Activated CD8-positive, alpha-beta memory T cell treated with anti-CD3 and anti-CD28 coated beads for 48 hours (primary cell): ENCODE results near the gene ANKRD53.
"Not testable (repeated sequence)": the region's sequence is repeated elsewhere in the genome, so short reads cannot be mapped to it uniquely, and the experiment has no call there.

Experiments
- DNase-seq, 3 experiments: peaks; one replicate each; pipeline ENCODE4 v3.0.0-alpha.2; 2020; ENCODE audit warnings: low read depth in 2 of 3, low spot score in 2 of 3

The ANKRD53 gene

DNA sequence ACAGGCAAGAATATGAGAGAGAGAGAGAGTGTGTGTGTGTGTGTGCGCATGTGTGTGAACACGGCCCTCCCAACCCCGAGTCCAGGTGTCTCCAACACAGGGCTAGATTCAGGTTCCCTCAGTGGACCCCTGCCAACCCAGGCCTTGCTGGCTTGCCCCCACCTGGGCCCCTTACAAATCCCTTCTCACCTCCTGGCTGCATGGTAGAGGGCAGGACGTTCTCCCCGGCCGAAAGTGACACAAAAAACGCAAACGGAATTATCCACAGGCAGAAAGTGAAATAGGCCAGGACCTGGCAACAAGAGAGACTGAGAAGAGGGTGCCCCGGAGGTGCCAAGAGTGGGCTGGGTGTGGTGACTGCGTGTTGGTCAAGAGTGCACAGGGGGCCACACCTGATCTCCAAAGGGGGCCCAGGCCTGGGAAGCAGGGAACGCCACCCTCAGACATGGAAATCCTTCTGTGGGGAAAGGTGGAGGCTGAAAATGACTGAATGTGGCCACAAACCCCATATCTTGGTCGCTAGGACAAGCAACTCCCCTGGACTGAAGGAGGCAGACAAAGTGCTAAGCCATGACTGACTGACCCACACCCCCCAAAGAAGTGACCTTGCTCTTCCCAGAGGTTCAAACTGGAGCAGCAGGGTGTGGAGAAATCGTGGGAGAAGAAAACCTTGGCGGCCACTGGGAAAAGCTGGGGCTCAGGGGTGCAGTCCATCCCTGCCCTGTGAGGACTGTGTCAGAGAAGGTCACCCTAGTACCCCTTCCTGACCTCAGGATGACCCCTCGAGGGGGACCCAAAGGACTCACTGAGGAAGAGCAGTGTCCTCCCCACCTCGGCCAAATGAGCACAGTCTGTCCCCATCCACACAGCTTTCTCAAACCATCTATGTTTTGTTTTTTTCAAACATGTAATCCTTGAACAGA is 10.6 kb downstream of the ANKRD53 start:
- DNase-seq, result no peak

DNA sequence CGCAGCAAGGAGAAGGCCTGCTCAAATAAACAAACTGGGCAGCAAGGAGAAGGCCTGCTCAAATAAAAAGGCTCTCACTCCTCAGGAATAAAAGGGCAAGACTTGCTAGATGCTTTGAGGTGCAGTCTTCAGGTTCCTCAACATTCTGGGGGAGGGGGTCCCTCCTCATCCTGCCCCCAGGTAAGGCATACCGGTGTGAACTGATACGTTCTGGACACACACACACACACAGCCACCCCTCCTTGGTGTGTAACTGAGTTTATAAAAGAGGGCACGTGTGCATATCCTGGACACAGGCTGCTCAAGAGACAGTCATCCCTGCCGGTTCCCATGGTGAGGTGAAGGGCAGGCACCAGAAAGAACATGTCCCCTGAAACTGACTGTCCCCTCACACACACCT is 11.8 kb downstream of the ANKRD53 start:
- no peak for DNase-seq

DNA sequence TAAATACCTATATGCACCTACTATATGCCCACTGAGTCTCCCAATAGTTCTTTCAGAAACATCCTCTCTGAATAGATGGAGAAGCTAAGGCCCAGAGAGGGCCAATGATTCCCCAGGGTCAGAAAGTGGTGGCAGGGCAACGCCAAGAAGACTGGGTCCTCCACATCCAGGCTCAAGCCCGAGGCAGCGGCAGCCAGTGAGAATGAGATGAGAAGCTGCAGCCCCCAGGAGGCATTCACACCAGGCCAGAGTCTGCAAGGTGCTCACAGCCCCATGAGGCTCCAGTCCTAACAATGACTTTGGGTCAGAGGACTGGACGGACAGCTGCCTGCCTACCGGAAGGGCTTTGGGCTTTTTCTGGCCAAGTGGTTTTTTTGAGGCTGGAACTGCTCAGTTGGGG is 12.7 kb downstream of the ANKRD53 start:
- DNase-seq, result no peak

DNA sequence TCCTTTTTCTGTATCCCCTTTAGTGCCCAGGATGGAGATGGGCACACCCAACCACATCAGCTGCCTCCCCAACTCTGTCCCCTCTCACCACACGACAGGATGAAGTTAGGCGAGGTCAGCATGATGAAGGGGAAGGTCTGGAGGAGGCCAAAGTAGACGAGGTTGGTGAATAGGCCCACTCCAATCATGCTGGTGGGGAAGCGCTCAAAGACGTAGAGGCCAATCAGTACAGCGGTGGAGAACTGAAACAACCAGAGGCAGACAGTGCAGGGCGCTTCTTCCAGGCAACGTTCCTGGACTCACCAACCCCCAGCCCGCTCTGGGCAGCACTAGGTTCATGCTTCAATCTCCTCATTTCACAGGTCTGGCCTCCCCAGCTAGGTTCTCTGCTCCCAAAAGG is 13.3 kb downstream of the ANKRD53 start:
- no peak for DNase-seq

DNA sequence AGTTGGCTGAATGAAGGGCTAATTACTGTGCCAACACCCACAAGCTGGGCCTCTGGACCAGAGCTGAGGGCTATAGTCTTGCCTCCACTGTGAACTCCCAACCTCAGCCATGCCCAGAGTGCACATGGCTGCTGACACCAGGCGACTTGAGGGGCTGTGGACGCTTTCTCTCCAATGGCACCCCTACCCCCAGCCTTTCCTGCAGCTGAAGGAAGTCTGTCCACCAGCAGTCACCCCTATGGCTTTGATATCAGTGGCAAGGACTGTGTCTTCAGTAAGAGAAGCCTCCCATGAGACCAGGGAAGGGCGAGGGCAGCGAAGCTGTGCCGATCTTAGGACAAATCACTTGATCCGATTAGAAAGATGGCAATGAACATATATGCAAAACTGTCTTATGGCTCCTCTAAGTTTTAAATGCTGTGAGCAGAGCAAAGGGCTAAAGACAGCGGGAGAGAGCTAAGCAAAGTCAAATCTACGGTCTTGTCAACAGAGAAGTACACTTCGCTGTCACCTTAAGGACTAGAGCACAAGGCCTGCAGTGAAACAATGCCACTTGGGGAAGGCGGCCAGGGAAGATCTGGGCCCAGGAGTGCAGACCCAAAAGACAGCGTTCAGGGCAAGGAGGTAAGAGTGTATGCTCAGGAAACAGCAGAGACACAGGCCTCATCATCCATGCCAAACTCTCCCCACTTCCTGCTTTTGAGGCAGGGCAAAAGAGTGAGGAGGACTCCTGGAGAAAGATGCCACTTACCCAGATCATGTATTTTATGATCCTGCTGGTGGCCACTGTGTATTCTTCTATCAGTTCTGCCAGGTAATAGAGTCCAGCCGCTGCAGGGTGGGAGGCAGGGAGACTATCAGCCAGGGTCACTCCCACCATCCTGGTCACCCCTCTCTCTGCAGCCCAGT is 14.8 kb downstream of the ANKRD53 start:
- DNase-seq, result no peak

DNA sequence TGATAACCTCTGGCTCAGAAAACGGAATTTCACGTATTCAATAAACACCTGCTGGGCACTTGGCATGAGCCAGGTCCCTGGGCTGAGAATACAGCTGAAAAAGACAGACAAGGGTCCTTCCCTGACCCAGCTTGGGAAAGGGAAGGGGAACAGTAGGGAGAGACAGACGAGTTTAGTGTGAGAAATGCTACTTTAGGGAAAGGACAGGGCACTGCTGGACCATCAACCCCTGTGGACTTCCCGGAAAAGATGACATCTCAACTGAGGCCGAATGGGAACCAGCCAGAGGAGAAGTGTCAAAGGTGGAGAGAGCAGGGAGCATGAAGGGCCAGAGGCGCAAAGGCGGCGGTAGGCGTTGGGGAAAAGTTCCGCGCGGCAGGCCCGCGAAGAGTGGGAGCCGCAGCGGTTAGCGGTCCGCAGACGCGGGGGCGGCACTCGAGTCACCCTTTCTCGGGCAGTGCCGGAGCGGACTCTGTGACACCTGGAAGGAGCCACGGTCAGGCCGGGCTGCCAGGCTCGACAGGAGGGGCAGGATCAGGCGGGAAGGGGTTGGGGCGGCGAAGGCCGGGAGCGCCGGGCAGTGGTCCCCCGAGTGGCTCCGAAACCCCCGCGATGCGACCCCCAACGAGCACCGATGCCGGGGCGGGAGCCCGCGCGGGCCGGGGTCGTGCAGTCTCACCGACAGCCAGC is 15.7 kb downstream of the ANKRD53 start:
- no peak for DNase-seq

DNA sequence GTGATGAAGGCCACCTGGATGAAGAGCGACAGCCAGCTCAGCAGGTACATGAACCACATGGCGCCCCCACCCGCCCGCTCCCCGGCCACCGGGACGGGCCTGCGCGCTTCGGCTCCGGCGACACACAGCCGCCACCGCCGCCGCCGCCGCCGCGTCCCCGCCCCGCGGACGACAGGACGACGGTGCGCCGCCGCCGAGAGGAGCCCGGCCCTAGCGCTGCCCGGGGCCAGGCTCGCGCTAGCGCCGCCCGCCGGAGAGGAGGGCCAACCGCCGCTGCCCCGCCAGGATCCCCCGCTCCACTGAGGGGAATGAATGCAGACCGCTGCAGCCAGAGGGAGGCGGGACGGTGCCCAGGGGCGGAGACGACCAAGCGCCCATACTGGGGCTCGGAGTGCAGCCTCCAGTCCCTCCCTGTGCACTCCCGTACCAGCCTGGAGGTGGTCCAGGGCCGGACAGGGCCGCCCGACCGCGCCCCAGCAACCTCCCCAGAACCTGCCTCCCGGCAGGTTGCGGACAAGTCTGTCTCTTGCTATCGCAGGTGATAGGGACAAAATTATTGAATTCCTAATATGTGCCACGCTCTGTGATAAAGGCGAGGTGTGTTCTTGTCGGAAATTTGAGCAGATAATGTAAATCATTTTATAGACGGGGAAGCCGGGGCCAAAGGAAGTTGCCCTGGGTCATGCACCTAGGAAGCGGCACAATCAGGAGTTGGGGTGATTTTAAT is 16.4 kb downstream of the ANKRD53 start, which contains the start of gene TEX261:
Gene TEX261, minus strand, starts transcription at position 175 of the 727 bp plus-strand sequence. Its CDS starts 116 bp downstream, at position 59.
- peak; percentile 73 to 92 (median 78) for DNase-seq

DNA sequence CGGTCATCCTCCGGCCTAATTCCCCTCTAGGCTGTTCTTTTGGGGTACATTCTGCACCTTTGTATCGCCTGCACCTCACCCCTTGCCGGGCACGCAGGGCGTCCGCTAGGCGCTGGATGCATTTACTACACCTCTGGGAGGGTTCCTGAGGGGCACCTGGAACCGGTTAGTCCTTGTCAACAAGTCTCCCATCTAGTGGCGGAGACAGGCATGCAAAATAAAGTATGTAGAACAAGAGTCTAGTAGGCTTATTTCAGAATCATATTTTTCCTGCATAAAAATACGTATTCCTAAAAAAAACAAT is 16.9 kb downstream of the ANKRD53 start:
- no peak for DNase-seq

DNA sequence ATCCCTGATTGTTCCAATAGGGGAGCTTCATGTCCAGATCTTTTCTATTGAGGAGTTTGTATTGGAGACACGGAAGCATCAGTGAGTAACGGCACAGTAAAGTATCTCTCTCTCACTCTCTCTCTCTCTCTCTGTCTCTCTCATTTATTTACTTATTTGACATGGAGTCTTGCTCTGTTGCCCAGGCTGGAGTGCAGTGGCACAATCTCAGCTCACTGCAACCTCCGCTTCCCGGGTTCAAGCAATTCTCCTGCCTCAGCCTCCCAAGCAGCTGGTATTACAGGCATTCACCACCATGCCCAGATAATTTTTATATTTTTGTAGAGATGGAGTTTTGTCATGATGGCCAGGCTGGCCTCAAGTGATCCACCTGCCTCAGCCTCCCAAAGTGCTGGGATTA is 20.5 kb downstream of the ANKRD53 start:
- not testable (repeated sequence) for DNase-seq

DNA sequence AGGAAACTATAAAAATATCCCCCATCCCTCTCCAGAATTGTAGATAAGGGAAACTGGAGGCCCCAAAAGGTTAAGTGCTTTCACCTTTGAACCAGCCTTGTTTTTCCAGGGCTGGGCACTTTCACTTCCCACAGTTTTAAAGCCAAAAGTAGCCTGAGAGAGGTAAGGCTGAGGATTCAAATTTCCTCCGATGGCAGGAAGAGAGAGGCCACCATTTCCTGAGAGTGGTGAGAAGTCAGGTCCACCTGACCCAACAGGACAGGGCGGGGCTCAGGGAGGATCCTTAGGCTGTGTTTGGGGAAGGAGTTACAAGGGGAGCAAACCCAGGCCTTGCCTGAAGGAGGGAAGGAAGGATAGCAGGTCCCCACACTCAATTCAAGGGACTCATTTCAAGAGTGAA is 20.9 kb downstream of the ANKRD53 start:
- DNase-seq, result no peak

DNA sequence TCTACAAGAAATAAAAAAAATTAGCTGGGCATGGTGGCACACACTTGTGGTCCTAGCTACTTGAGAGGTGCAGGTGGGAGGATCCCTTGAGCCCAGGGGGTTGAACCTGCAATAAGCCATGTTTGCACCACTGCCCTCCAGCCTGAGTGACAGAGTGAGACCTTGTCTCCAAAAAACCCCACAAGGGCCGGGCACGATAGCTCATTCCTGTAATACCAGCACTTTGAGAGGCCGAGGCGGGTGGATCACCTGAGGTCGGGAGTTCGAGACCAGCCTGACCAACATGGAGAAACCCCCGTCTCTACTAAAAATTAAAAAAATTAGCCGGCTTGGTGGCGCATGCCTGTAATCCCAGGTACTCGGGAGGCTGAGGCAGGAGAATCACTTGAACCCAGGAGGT is 21.5 kb downstream of the ANKRD53 start:
- DNase-seq, result not testable (repeated sequence)

DNA sequence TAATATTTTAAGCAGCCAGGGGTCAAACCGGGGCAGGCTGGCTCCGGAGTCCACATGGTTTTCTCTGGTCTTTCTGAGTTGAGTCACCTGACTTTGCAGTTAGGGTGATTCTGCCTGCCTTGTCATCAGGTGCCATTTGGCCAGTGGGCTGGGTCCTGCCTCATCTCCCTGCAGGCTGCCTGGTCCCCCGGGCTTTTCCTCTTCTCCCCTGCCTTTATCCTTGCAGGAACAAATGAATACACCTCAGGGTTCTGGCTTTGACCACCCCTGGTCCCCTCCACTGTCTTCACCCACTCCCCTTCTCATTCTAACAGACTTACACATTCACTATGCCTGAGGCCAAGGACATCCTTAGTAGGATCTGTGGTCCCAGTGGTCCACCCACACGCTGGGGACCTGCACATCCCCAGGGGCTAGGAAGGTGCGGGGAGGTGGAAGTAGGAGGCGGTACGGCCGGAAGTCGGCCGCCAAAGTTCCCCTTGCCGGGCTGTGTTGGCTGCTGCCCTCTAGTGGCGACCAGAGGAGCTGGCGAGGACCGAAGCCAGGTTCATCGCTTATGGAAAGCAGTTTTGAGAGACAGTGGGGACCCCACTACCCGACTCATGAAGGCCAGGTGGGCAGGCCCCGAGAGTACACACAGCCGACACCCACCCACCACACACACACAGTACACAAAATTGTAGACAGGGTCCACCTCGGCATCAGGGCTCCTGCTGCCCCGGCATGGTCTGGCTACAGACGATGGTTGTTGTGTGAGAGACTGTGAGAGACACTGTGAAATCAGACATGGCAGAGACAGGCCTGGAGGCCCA is 22.6 kb downstream of the ANKRD53 start:
- peak in 2 of 3 experiments; percentile 63 to 75 for DNase-seq

DNA sequence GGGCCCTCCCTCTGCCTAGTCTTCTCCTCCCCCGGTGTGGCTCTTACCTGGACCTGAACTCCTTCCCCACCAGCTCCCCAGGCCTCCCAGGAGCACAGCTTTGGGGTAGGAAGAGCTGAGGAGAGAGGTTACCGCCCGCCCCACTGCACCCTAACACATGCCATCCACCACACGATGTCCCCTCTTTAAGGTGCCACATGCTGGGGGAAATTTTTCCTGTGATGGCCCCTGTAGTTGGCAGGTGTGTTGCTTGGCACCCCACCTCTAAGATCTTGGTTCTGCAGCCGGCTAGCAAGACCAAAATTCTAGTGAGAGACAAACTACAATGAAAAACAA is 23.1 kb downstream of the ANKRD53 start:
- DNase-seq, result no peak

DNA sequence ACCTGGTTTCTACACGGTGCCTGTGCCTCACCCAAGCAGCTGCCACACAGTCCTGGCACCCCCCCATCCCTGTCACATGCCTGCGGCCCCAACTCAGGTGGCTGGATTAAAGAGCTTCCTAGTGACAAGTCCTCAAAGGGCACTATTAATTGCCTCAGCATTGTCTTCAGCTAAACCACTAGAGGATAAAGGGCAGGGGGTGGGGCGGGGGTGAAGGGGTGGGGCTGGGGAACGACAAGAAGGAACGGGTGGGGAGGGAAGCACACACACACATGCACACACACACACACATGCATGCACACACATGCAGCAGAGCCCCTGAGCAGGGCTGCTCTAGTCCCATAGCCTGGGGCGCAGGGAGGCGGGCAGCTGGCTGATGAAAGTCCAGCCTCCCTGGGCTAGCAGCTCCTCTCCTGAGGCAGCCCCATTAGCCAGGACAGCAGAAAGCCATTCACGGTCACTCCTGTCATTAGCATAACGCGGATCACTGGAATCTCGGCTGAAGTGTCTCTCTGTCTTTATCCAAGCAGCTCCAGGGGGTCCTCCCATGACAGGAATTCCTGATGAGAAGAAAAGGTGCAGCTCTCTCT is 23.6 kb downstream of the ANKRD53 start:
- DNase-seq, result no peak

DNA sequence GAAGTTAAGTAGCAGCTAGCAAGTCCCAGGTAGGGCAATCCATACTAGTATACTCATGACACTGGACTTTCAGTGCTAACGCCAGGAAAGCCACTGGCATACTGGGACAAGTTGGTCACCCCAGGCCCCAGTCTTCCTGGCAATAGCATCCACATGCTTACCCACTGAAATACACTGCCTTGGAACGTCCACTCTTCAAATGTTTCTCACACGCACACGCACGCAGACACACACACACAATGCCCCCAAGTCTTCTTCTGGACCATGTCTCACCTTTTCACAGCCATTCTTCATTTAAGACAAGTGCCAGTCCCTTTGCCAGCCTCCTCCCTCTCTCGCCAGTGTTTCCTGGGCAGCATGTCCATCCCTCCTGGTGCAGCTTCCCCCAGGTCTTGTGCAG is 25.0 kb downstream of the ANKRD53 start:
- no peak for DNase-seq

DNA sequence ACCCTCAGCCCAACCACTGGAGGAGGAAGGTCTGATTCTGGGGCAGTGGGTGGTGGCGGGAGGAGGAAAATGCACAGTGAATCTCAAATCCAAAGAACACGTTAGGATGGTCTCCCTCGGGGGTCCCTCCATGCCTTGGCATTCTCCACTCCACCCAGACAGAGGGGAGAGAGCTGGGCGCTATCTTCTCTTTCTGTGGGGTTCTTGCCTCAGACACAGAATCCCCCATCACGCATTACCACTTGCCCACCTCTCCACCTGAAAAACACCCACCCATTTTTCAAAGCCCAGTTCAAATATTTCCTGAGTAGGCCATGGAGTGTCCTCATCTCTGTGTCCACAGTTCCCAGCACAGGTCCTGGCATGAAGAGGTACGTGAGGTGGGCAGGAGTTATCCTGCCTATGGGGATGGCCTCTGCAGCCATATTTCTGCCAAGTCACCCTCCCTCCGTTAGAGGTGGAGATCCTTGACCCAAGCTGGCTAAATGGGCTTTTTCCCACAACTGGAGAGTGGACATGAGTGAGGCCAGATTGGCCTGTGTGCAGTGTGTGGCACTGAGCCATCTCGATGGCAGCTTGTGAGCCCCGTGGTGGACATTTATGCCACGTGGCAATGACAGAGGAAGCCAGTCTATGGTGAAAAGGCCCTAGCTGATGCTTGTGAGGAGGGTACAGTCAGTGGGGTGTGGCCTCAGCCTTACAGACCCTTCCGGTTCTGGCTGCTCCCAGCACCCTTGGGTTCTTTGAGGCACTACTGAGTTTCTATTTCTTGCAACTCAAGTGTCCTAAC is 25.7 kb downstream of the ANKRD53 start:
- no peak for DNase-seq

DNA sequence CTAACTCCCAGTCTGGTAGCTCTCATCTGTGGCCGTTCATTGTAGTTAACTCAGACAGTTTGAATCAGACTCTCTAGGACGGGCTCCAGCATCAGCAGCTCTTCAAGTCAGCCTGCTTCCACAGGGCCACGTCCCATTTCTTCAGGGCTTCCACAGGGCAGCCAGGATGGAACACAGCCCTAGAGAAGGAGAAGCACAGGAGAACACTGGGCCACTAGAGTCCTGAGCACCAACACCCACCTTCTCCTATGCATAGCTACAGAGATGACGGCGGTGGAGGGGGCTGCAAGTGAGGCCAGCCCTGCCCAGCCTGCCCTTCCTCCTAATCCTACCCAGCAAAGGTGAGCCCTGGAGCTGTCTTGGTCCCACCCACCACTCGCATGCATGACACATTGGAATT is 26.4 kb downstream of the ANKRD53 start:
- no peak for DNase-seq

DNA sequence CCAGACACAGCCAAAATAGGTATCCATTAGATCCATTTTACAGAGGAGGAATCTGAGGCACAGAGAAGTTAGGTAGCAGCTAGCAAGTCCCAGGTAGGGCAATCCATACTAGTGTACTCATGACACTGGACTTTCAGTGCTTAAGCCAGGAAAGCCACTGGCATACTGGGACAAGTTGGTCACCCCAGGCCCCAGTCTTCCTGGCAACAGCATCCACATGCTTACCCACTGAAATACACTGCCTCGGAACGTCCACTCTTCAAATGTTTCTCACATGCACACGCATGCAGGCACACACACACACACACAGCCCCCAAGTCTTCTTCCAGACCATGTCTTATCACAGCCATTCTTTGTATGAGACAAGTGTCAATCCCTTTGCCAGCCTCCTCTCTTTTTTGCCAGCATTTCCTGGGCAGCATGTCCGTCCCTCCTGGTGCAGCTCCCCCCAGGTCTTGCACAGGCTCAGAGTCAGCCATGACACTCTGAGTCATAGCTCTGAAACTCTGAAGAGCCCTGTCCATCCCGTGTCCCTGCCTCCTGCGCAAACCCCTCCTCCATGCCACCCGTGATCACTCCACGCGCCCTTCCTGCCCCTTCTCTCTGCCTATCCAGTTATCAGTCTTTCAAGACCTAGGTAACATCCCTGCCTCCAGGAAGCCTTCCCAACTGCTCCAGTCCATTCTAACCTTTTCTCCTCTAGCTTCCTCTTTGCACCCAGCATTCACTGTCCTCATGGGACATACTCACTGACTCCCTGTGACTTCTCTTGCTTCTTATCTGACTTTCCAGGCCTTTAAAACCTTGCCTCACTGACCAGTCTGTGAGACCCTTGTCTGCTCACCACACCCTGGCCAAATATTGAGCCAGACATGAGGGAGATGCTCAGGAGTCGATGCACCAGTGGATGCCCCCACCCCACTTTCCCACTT is 27.1 kb downstream of the ANKRD53 start:
- no peak for DNase-seq
